ENCODE results near the gene SMIM27. TPM values are rescaled to one million over a fixed set of nuclear protein-coding genes. Genes with fewer than 3 reads are reported as not detected.

SMIM27 gene
- total and polyA plus RNA-seq, 2 donors, result 28.5 to 36.9 TPM

GRCh38 chr9:32550150-32550561 is 2.0 kb upstream of the SMIM27 start:
- DNase-seq (ENCODE audit: low read depth in 6 of 9, low spot score in 9 of 9), result peak in 4 of 9 donors; percentile 4 to 30 (median 16)
- Histone ChIP-seq H3K9me3 (ENCODE audit: control insufficient read depth in 2 of 2, insufficient read depth in 1 of 2, low read length in 1 of 2) (no peaks in the 10 kb centered on the region), H3K27ac (ENCODE audit: low read depth in 1 of 2, low read length in 1 of 2) (peak overlapping the region; percentile 86 to 99), H3K36me3 (ENCODE audit: control insufficient read depth in 2 of 2, insufficient read depth in 2 of 2, low read length in 1 of 2) (peaks cover 0 to 7% of the 10 kb centered on the region in 2 donors), H3K27me3 (ENCODE audit: control insufficient read depth in 2 of 2, insufficient read depth in 1 of 2, low read length in 1 of 2) (no peaks in the 10 kb centered on the region), H3K4me3 (ENCODE audit: low read length in 2 of 2) (peak overlapping the region; percentile 73 to 74), H3K4me1 (ENCODE audit: control insufficient read depth in 2 of 2, insufficient read depth in 2 of 2, low read length in 2 of 2) (peaks cover 5 to 9% of the 10 kb centered on the region in 2 donors)
- 3% methylated on average over 10 of the region's 10 CpGs for WGBS

GRCh38 chr9:32550562-32551275 is 1.4 kb upstream of the SMIM27 start:
- under 1% methylated on average over 75 of the region's 75 CpGs for WGBS
- H3K27me3 ChIP-seq (ENCODE audit: control insufficient read depth in 2 of 2, insufficient read depth in 1 of 2, low read length in 1 of 2), result no peaks in the 10 kb centered on the region
- peak; percentile 85 to 98 (median 94) for DNase-seq (ENCODE audit: low read depth in 6 of 9, low spot score in 9 of 9)

GRCh38 chr9:32551276-32552051 is 663 bp upstream of the SMIM27 start:
- H3K36me3 ChIP-seq (ENCODE audit: control insufficient read depth in 2 of 2, insufficient read depth in 2 of 2, low read length in 1 of 2), result peaks cover 0 to 7% of the 10 kb centered on the region in 2 donors
- WGBS, result under 1% methylated on average over 36 of the region's 36 CpGs
- DNase-seq (ENCODE audit: low read depth in 6 of 9, low spot score in 9 of 9), result peak in 7 of 9 donors; percentile 18 to 82 (median 62)
- no peaks in the 10 kb centered on the region for H3K9me3 ChIP-seq (ENCODE audit: control insufficient read depth in 2 of 2, insufficient read depth in 1 of 2, low read length in 1 of 2)
- peaks cover 5 to 9% of the 10 kb centered on the region in 2 donors for H3K4me1 ChIP-seq (ENCODE audit: control insufficient read depth in 2 of 2, insufficient read depth in 2 of 2, low read length in 2 of 2)
- H3K27ac ChIP-seq (ENCODE audit: low read depth in 1 of 2, low read length in 1 of 2), result peak overlapping the region; percentile 96 to 99
- no peaks in the 10 kb centered on the region for H3K27me3 ChIP-seq (ENCODE audit: control insufficient read depth in 2 of 2, insufficient read depth in 1 of 2, low read length in 1 of 2)
- peak overlapping the region; percentile 73 to 74 for H3K4me3 ChIP-seq (ENCODE audit: low read length in 2 of 2)

More at GRCh38 chr9:32550562-32551275, 1.4 kb upstream of the SMIM27 start:
- Histone ChIP-seq H3K27ac (ENCODE audit: low read depth in 1 of 2, low read length in 1 of 2) (peak overlapping the region; percentile 96 to 99), H3K4me1 (ENCODE audit: control insufficient read depth in 2 of 2, insufficient read depth in 2 of 2, low read length in 2 of 2) (peaks cover 5 to 9% of the 10 kb centered on the region in 2 donors), H3K9me3 (ENCODE audit: control insufficient read depth in 2 of 2, insufficient read depth in 1 of 2, low read length in 1 of 2) (no peaks in the 10 kb centered on the region), H3K4me3 (ENCODE audit: low read length in 2 of 2) (peak overlapping the region; percentile 73 to 74), H3K36me3 (ENCODE audit: control insufficient read depth in 2 of 2, insufficient read depth in 2 of 2, low read length in 1 of 2) (peaks cover 0 to 7% of the 10 kb centered on the region in 2 donors)

- no peak overlapping the region for H3K27ac ChIP-seq (ENCODE audit: low read depth in 1 of 2, low read length in 1 of 2)
- no peak for DNase-seq (ENCODE audit: low read depth in 6 of 9, low spot score in 9 of 9)
- 86% methylated on average over 2 of the region's 2 CpGs for WGBS
- no peaks in the 10 kb centered on the region for H3K9me3 ChIP-seq (ENCODE audit: control insufficient read depth in 2 of 2, insufficient read depth in 1 of 2, low read length in 1 of 2)
- H3K36me3 ChIP-seq (ENCODE audit: control insufficient read depth in 2 of 2, insufficient read depth in 2 of 2, low read length in 1 of 2), result peaks cover 0 to 7% of the 10 kb centered on the region in 2 donors
- no peak overlapping the region for H3K4me3 ChIP-seq (ENCODE audit: low read length in 2 of 2)
- no peaks in the 10 kb centered on the region for H3K27me3 ChIP-seq (ENCODE audit: control insufficient read depth in 2 of 2, insufficient read depth in 1 of 2, low read length in 1 of 2)
- H3K4me1 ChIP-seq (ENCODE audit: control insufficient read depth in 2 of 2, insufficient read depth in 2 of 2, low read length in 2 of 2), result peaks cover 5 to 9% of the 10 kb centered on the region in 2 donors
Measured at GRCh38 chr9:32554107-32554506, 2.0 kb downstream of the SMIM27 start.

GRCh38 chr9:32554591-32554990 is 2.5 kb downstream of the SMIM27 start:
- Histone ChIP-seq H3K4me1 (ENCODE audit: control insufficient read depth in 2 of 2, insufficient read depth in 2 of 2, low read length in 2 of 2) (peaks cover 5 to 9% of the 10 kb centered on the region in 2 donors), H3K27me3 (ENCODE audit: control insufficient read depth in 2 of 2, insufficient read depth in 1 of 2, low read length in 1 of 2) (no peaks in the 10 kb centered on the region), H3K9me3 (ENCODE audit: control insufficient read depth in 2 of 2, insufficient read depth in 1 of 2, low read length in 1 of 2) (no peaks in the 10 kb centered on the region), H3K27ac (ENCODE audit: low read depth in 1 of 2, low read length in 1 of 2) (no peak overlapping the region), H3K4me3 (ENCODE audit: low read length in 2 of 2) (no peak overlapping the region), H3K36me3 (ENCODE audit: control insufficient read depth in 2 of 2, insufficient read depth in 2 of 2, low read length in 1 of 2) (peaks cover 0 to 3% of the 10 kb centered on the region in 2 donors)
- no peak for DNase-seq (ENCODE audit: low read depth in 6 of 9, low spot score in 9 of 9)

- Histone ChIP-seq H3K27me3 (ENCODE audit: control insufficient read depth in 2 of 2, insufficient read depth in 1 of 2, low read length in 1 of 2) (no peaks in the 10 kb centered on the region), H3K9me3 (ENCODE audit: control insufficient read depth in 2 of 2, insufficient read depth in 1 of 2, low read length in 1 of 2) (no peaks in the 10 kb centered on the region), H3K4me3 (ENCODE audit: low read length in 2 of 2) (no peak overlapping the region), H3K36me3 (ENCODE audit: control insufficient read depth in 2 of 2, insufficient read depth in 2 of 2, low read length in 1 of 2) (peaks cover 0 to 3% of the 10 kb centered on the region in 2 donors), H3K4me1 (ENCODE audit: control insufficient read depth in 2 of 2, insufficient read depth in 2 of 2, low read length in 2 of 2) (no peaks in the 10 kb centered on the region), H3K27ac (ENCODE audit: low read depth in 1 of 2, low read length in 1 of 2) (no peak overlapping the region)
- no peak for DNase-seq (ENCODE audit: low read depth in 6 of 9, low spot score in 9 of 9)
- WGBS, result 78% methylated on average over 3 of the region's 3 CpGs
Measured at GRCh38 chr9:32558408-32558934, 6.3 kb downstream of the SMIM27 start.

- DNase-seq (ENCODE audit: low read depth in 6 of 9, low spot score in 9 of 9), result no peak
- H3K9me3 ChIP-seq (ENCODE audit: control insufficient read depth in 2 of 2, insufficient read depth in 1 of 2, low read length in 1 of 2), result no peaks in the 10 kb centered on the region
- 95% methylated on average over 6 of the region's 6 CpGs for WGBS
- no peak overlapping the region for H3K4me3 ChIP-seq (ENCODE audit: low read length in 2 of 2)
- H3K27ac ChIP-seq (ENCODE audit: low read depth in 1 of 2, low read length in 1 of 2), result no peak overlapping the region
- H3K36me3 ChIP-seq (ENCODE audit: control insufficient read depth in 2 of 2, insufficient read depth in 2 of 2, low read length in 1 of 2), result peaks cover 27 to 31% of the 10 kb centered on the region in 2 donors
- H3K27me3 ChIP-seq (ENCODE audit: control insufficient read depth in 2 of 2, insufficient read depth in 1 of 2, low read length in 1 of 2), result no peaks in the 10 kb centered on the region
- no peaks in the 10 kb centered on the region for H3K4me1 ChIP-seq (ENCODE audit: control insufficient read depth in 2 of 2, insufficient read depth in 2 of 2, low read length in 2 of 2)
Measured at GRCh38 chr9:32565967-32566366, 13.8 kb downstream of the SMIM27 start.

GRCh38 chr9:32566770-32567169 is 14.6 kb downstream of the SMIM27 start:
- Histone ChIP-seq H3K4me3 (ENCODE audit: low read length in 2 of 2) (no peak overlapping the region), H3K27me3 (ENCODE audit: control insufficient read depth in 2 of 2, insufficient read depth in 1 of 2, low read length in 1 of 2) (no peaks in the 10 kb centered on the region), H3K27ac (ENCODE audit: low read depth in 1 of 2, low read length in 1 of 2) (no peak overlapping the region), H3K9me3 (ENCODE audit: control insufficient read depth in 2 of 2, insufficient read depth in 1 of 2, low read length in 1 of 2) (no peaks in the 10 kb centered on the region), H3K4me1 (ENCODE audit: control insufficient read depth in 2 of 2, insufficient read depth in 2 of 2, low read length in 2 of 2) (peaks cover 0 to 2% of the 10 kb centered on the region in 2 donors), H3K36me3 (ENCODE audit: control insufficient read depth in 2 of 2, insufficient read depth in 2 of 2, low read length in 1 of 2) (peaks cover 27 to 31% of the 10 kb centered on the region in 2 donors)
- no peak for DNase-seq (ENCODE audit: low read depth in 6 of 9, low spot score in 9 of 9)
- WGBS, result 99% methylated on average over 26 of the region's 26 CpGs

- peaks cover 0 to 8% of the 10 kb centered on the region in 2 donors for H3K4me1 ChIP-seq (ENCODE audit: control insufficient read depth in 2 of 2, insufficient read depth in 2 of 2, low read length in 2 of 2)
- H3K36me3 ChIP-seq (ENCODE audit: control insufficient read depth in 2 of 2, insufficient read depth in 2 of 2, low read length in 1 of 2), result peaks cover 24 to 27% of the 10 kb centered on the region in 2 donors
- no peak for DNase-seq (ENCODE audit: low read depth in 6 of 9, low spot score in 9 of 9)
- no peak overlapping the region for H3K27ac ChIP-seq (ENCODE audit: low read depth in 1 of 2, low read length in 1 of 2)
- peaks cover 0 to 5% of the 10 kb centered on the region in 2 donors for H3K9me3 ChIP-seq (ENCODE audit: control insufficient read depth in 2 of 2, insufficient read depth in 1 of 2, low read length in 1 of 2)
- 96% methylated on average over 4 of the region's 4 CpGs for WGBS
- no peak overlapping the region for H3K4me3 ChIP-seq (ENCODE audit: low read length in 2 of 2)
- H3K27me3 ChIP-seq (ENCODE audit: control insufficient read depth in 2 of 2, insufficient read depth in 1 of 2, low read length in 1 of 2), result no peaks in the 10 kb centered on the region
Measured at GRCh38 chr9:32570262-32570661, 18.1 kb downstream of the SMIM27 start.

All from thymus (tissue), 11 donors.